ENCODE results near the gene C16orf74.

GRCh38 chr16:85658504-85659326, 92.2 kb downstream of the C16orf74 start:
- TF ChIP-seq CTCF (IDR thresholded peaks at IDR 0.05 in 4 of 5, conservative IDR thresholded peaks at IDR 0.05 in 1 of 5) (no peak), POLR2A (IDR thresholded peaks at IDR 0.05) (no peak)

Data from gastrocnemius medialis (tissue), 4 donors.